PC-9 (cell line): ENCODE results near the gene PPP1R18.

Experiments used
- EZH2 ChIP-seq: fragments of 200-600 bp; sonication (generic); IDR thresholded peaks from 2 replicates; pipeline ENCODE4 v1.8.0; 2017; ENCODE audit warnings: antibody characterized with exemption, low read depth
- TF ChIP-seq, protein P1 (sequence below): fragments of 200-600 bp; sonication (generic); conservative IDR thresholded peaks from 2 replicates; pipeline ENCODE4 v1.6.1; 2017; ENCODE audit warnings: mixed run types, antibody characterized with exemption, mild to moderate bottlenecking, moderate library complexity

DNA sequence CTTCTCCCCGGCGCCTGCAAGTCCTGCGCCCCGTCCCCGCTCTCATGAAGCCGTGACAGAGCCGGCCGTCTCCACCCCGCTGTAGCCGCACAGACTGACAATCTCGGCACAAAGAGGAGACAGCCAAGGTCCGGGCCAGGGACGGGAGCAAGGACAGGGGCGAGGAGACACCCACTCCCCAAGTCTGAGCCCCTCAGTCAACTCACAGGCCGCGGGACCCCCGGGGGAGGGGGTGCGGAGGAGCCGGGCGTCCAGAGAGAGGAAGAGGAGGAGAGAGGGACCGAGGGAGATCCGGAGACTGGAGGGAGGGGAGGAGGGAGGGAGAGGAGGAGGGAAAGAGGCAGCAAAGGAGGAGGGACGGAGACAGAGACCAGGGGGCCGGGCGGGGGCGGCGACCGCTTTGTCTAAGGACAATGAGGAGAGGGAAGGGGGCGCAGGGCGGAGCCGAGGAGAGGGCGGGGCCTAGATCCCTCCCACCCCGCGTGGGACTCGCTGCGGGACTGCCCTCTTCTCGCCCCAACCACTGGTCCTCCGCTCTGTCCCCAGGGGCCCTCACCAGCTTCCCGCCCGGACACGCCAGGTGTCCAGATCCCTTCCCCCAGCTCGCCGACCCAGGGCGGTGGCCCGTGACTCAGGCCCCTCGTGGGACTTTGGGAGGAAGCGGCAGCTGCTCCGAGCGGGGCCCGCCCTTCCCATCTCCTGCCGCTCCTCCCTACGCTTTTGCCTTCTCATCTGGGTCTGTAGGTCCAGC is 638 bp upstream of the PPP1R18 start:
- TF ChIP-seq, protein P1, sequence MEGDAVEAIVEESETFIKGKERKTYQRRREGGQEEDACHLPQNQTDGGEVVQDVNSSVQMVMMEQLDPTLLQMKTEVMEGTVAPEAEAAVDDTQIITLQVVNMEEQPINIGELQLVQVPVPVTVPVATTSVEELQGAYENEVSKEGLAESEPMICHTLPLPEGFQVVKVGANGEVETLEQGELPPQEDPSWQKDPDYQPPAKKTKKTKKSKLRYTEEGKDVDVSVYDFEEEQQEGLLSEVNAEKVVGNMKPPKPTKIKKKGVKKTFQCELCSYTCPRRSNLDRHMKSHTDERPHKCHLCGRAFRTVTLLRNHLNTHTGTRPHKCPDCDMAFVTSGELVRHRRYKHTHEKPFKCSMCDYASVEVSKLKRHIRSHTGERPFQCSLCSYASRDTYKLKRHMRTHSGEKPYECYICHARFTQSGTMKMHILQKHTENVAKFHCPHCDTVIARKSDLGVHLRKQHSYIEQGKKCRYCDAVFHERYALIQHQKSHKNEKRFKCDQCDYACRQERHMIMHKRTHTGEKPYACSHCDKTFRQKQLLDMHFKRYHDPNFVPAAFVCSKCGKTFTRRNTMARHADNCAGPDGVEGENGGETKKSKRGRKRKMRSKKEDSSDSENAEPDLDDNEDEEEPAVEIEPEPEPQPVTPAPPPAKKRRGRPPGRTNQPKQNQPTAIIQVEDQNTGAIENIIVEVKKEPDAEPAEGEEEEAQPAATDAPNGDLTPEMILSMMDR: no peak
- no peak for TF ChIP-seq EZH2
